AG09319 (cell line): Measurements from ENCODE around the gene RABEP2.
"Not testable (repeated sequence)": the region's sequence is repeated elsewhere in the genome, so short reads cannot be mapped to it uniquely, and the experiment has no call there.

ENCODE experiments used
- DNase-seq: peaks from one replicate; pipeline ENCODE4 v3.0.0-alpha.2; 2010; ENCODE audit warnings: low read depth; ENCODE audit errors: extremely low read depth
- CTCF ChIP-seq: IDR thresholded peaks from 2 replicates; pipeline ENCODE4 v1.5.1; 2011; ENCODE audit warnings: low read depth, mild to moderate bottlenecking, inconsistent platforms, low read length, moderate library complexity

The RABEP2 gene

GRCh38 chr16:28924762-28925385 lies at the start of gene RABEP2:
Gene RABEP2, minus strand, starts transcription at chr16:28925238. Its CDS starts 75 bp downstream, at chr16:28925163.
- no peak for TF ChIP-seq CTCF
- peak; percentile 52 for DNase-seq

- no peak for TF ChIP-seq CTCF
- peak; percentile 93 for DNase-seq
Measured at GRCh38 chr16:28974437-28975157, 49.6 kb upstream of the RABEP2 start, which contains the start of gene SPNS1. Gene SPNS1, plus strand, starts transcription at chr16:28974778. Its CDS starts 374 bp downstream, at chr16:28975152.

- peak; percentile 27 for DNase-seq
- TF ChIP-seq CTCF: peak; percentile 81
Measured at GRCh38 chr16:28974007-28974436, 49.0 kb upstream of the RABEP2 start.

- DNase-seq: not testable (repeated sequence)
Measured at GRCh38 chr16:28969696-28970095, 44.7 kb upstream of the RABEP2 start.

- TF ChIP-seq CTCF: no peak
- DNase-seq: no peak
Measured at GRCh38 chr16:28967156-28967555, 42.1 kb upstream of the RABEP2 start.

- no peak for TF ChIP-seq CTCF
- no peak for DNase-seq
Measured at GRCh38 chr16:28964496-28964895, 39.5 kb upstream of the RABEP2 start.

- TF ChIP-seq CTCF: no peak
- DNase-seq: no peak
Measured at GRCh38 chr16:28964072-28964471, 39.0 kb upstream of the RABEP2 start.
